GM19240 (cell line): ENCODE data around the gene EWSR1.

Source experiments
- DNase-seq: peaks from one replicate; pipeline ENCODE4 v3.0.0; 2011; ENCODE audit warnings: low spot score; ENCODE audit not compliant: insufficient read length

The EWSR1 gene

GRCh38 chr22:29315286-29316140, 47.4 kb downstream of the EWSR1 start, which contains the start of gene RASL10A:
RASL10A (minus strand) TSS chr22:29315697; CDS start chr22:29315246, 451 bp downstream.
- DNase-seq = no peak

- DNase-seq = no peak
These were observed 48.2 kb downstream of the EWSR1 start for GRCh38 chr22:29316141-29316828.

- no peak for DNase-seq
These were observed 49.9 kb downstream of the EWSR1 start for GRCh38 chr22:29317827-29318454.

- no peak for DNase-seq
These were observed 51.0 kb downstream of the EWSR1 start for GRCh38 chr22:29319072-29319471.

- DNase-seq = no peak
These were observed 52.5 kb downstream of the EWSR1 start for GRCh38 chr22:29320546-29320945.

GRCh38 chr22:29323641-29324040, 55.6 kb downstream of the EWSR1 start:
- no peak for DNase-seq

- no peak for DNase-seq
These were observed 57.3 kb downstream of the EWSR1 start for GRCh38 chr22:29325356-29325755.

- no peak for DNase-seq
These were observed 57.8 kb downstream of the EWSR1 start for GRCh38 chr22:29325785-29326315.

GRCh38 chr22:29326481-29326880, 58.4 kb downstream of the EWSR1 start:
- no peak for DNase-seq

GRCh38 chr22:29327089-29327764, 59.2 kb downstream of the EWSR1 start:
- DNase-seq = no peak

GRCh38 chr22:29328055-29328454, 60.0 kb downstream of the EWSR1 start:
- no peak for DNase-seq

- DNase-seq = no peak
These were observed 60.8 kb downstream of the EWSR1 start for GRCh38 chr22:29328566-29329500.

- DNase-seq = no peak
These were observed 61.5 kb downstream of the EWSR1 start for GRCh38 chr22:29329581-29329980.

GRCh38 chr22:29330291-29330690, 62.2 kb downstream of the EWSR1 start:
- DNase-seq = no peak

GRCh38 chr22:29330753-29331152, 62.7 kb downstream of the EWSR1 start:
- DNase-seq = no peak

- DNase-seq = no peak
These were observed 63.1 kb downstream of the EWSR1 start for GRCh38 chr22:29331213-29331612.

- no peak for DNase-seq
These were observed 63.7 kb downstream of the EWSR1 start for GRCh38 chr22:29331658-29332300.

GRCh38 chr22:29332886-29333496, 64.9 kb downstream of the EWSR1 start:
- DNase-seq = no peak

- DNase-seq = no peak
These were observed 66.1 kb downstream of the EWSR1 start for GRCh38 chr22:29334148-29334547.
